OCI-LY1 (cell line): ENCODE results near the gene SH3D19.

Source experiments
- EZH2 ChIP-seq: fragments of 200-600 bp; sonication (generic), shearing (Covaris generic); IDR thresholded peaks from 2 replicates; pipeline ENCODE4 v1.8.0; 2017; ENCODE audit warnings: borderline replicate concordance, mixed run types, mild to moderate bottlenecking, antibody characterized with exemption, low read length, moderate library complexity, mixed read lengths
- TF ChIP-seq, protein P1 (sequence below): fragments of 200-600 bp; sonication (generic), shearing (Covaris generic); IDR thresholded peaks from 2 replicates; pipeline ENCODE4 v1.5.1; 2017; ENCODE audit warnings: mild to moderate bottlenecking, antibody characterized with exemption, low read length, moderate library complexity, mixed read lengths

DNA sequence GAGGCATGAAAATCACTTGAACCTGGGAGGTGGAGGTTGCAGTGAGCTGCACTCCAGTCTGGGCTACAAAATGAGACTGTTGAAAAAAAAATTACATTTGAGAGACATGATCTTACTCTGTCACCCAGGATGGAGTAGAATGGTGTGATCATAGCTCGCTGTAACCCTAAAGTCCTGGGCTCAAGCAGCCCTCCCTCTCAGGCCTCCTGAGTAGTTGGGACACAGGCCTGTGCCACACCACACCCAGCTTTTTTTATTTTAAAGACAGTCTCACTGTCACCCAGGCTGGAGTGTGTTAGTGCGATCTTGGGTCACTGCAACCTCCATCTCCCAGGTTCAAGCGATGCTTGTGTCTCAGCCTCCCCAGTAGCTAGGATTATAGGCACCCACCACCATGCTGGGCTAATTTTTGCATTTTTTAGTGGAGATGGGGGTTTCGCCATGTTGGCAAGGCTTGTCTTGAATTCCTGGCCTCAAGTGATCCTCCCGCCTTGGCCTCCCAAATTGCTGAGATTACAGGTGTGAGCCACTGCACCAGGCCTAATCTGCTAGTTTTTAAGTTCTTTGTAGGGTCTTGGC, 219.9 kb downstream of the SH3D19 start:
- no peak for TF ChIP-seq EZH2
- TF ChIP-seq, protein P1, sequence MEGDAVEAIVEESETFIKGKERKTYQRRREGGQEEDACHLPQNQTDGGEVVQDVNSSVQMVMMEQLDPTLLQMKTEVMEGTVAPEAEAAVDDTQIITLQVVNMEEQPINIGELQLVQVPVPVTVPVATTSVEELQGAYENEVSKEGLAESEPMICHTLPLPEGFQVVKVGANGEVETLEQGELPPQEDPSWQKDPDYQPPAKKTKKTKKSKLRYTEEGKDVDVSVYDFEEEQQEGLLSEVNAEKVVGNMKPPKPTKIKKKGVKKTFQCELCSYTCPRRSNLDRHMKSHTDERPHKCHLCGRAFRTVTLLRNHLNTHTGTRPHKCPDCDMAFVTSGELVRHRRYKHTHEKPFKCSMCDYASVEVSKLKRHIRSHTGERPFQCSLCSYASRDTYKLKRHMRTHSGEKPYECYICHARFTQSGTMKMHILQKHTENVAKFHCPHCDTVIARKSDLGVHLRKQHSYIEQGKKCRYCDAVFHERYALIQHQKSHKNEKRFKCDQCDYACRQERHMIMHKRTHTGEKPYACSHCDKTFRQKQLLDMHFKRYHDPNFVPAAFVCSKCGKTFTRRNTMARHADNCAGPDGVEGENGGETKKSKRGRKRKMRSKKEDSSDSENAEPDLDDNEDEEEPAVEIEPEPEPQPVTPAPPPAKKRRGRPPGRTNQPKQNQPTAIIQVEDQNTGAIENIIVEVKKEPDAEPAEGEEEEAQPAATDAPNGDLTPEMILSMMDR: no peak
